Measurements from ENCODE around the gene GSG1L.

The GSG1L gene

GRCh38 chr16:27786221-27786922 lies 277.1 kb downstream of the GSG1L start:
- no peak for DNase-seq (ENCODE audit: extremely low read depth, low read depth)
- TF ChIP-seq, protein P1, sequence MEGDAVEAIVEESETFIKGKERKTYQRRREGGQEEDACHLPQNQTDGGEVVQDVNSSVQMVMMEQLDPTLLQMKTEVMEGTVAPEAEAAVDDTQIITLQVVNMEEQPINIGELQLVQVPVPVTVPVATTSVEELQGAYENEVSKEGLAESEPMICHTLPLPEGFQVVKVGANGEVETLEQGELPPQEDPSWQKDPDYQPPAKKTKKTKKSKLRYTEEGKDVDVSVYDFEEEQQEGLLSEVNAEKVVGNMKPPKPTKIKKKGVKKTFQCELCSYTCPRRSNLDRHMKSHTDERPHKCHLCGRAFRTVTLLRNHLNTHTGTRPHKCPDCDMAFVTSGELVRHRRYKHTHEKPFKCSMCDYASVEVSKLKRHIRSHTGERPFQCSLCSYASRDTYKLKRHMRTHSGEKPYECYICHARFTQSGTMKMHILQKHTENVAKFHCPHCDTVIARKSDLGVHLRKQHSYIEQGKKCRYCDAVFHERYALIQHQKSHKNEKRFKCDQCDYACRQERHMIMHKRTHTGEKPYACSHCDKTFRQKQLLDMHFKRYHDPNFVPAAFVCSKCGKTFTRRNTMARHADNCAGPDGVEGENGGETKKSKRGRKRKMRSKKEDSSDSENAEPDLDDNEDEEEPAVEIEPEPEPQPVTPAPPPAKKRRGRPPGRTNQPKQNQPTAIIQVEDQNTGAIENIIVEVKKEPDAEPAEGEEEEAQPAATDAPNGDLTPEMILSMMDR (IDR thresholded peaks at IDR 0.05; ENCODE audit: low read depth, low read length) = no peak

GRCh38 chr16:27785307-27785678 lies 278.2 kb downstream of the GSG1L start:
- no peak for DNase-seq (ENCODE audit: extremely low read depth, low read depth)

DNA sequence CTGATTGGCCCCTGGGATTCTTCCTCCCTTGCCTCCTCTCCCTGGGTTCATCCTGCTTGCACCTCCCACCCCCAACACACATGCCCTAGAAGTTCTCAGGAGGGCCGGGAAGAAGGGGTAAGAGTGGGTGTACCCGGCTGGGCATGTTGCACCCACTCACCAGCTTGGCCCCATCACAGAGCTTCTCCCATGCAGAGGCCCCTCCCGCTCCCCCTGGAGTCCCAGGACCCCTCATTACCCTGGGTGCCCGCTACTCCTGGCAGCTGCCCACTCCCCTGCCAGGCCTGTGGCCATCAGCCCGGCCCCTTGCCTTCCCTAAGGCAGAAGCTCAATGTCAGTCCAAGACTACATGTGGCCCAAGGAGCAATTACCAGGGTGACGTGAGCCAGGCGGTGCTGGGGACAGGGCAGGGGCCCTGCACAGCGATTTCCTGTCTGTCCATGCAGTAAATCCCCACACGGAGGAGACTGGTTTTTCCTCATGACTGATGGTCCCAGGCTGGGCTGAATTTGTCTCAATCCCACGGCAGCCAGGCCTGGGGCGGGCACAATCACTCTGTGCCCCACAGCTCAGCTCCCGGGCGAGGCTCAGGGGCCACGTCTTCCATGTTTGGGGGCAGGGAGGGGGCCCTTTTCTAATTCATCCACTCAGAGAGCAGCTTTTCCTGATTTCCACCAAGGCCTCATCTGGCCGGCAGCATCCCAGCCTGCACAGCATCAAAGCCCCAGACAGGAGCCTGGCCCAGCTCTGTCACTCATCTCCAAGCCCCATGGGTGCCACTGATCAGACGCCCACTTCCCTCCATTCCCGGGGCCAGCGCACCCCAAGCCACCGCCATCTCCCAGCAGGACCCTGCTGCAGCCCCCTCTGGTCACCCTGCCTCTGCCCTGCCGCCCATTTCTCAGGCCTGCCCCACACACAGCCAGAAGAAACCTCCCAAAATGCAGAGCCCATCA lies 278.9 kb downstream of the GSG1L start:
- TF ChIP-seq, protein P1 (IDR thresholded peaks at IDR 0.05; ENCODE audit: low read depth, low read length) = no peak
- no peak for DNase-seq (ENCODE audit: extremely low read depth, low read depth)

More at GRCh38 chr16:27785307-27785678, 278.2 kb downstream of the GSG1L start:
- TF ChIP-seq, protein P1 (IDR thresholded peaks at IDR 0.05; ENCODE audit: low read depth, low read length) = no peak

DNA sequence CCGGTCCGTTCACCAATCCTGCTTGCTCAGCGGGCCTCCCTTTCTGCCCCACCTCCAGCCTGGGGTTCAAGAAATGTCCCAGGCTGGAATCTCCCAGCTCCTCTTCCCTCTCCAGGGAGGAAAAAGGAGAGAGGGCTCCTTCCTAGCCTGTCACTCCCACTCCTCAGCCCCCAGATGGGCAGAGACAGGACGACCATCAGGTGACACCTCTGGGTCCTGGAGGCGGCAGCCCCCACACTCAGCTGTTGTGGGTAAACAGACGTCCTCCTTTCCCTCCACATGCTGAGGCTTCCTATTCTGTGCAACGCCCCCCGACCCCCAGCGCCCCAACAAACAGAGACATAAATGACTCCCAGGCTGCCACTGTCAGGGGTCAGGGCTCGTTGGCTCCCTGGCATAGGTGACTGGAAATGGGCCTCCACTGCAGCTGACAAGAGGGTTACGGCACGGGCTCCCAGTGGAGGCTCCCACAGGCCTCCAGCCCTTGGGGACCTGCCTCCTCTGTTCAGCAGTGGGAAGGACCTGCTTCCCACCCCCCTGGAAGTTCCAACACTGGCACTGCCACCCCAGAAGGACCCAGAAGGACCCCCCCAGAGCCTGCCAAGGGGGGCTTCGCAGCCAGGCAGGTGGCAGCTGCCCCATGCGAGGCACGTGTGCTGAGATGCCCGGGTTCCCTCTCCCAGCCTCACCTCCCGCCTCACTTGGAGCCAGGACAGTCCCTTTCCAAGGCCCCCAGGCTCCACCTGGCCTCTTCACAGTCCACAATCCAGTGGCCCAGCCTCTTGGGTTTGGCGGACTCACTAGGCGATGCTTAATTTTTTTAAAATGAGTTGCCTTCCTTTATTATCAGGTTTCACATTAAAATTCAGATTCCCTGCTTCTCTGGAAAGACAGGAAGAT lies 281.3 kb downstream of the GSG1L start:
- no peak for DNase-seq (ENCODE audit: extremely low read depth, low read depth)
- TF ChIP-seq, protein P1 (IDR thresholded peaks at IDR 0.05; ENCODE audit: low read depth, low read length) = no peak

- DNase-seq (ENCODE audit: extremely low read depth, low read depth) = no peak
- TF ChIP-seq, protein P1 (IDR thresholded peaks at IDR 0.05; ENCODE audit: low read depth, low read length) = no peak
These were observed 282.4 kb downstream of the GSG1L start for GRCh38 chr16:27781195-27781524.

GRCh38 chr16:27780468-27781194 lies 282.9 kb downstream of the GSG1L start:
- no peak for DNase-seq (ENCODE audit: extremely low read depth, low read depth)
- TF ChIP-seq, protein P1 (IDR thresholded peaks at IDR 0.05; ENCODE audit: low read depth, low read length) = no peak

All from AG09319 (cell line).